Hematopoietic multipotent progenitor cell (in vitro differentiated cells): Measurements from ENCODE around the gene POLL. TPM values are rescaled to one million over a fixed set of nuclear protein-coding genes. Genes with fewer than 3 reads are reported as not detected.

Source experiments
- DNase-seq, 3 donors: peaks; one replicate each; pipeline ENCODE4 v3.0.0-alpha.2; 2011 to 2015; ENCODE audit warnings: low read depth in 2 of 3, low spot score in 2 of 3
- total RNA-seq: library from RNA; depleted of rRNA; stranded (reverse); fragments of >200 nt; gene quantifications from one replicate; pipeline ENCODE4 v1.2.3, GENCODE V29; 2012

Gene POLL
- total RNA-seq, 1 donor, result 31.0 TPM

- DNase-seq, result no peak
These were observed 25.8 kb downstream of the POLL start for GRCh38 chr10:101562231-101562630.

- DNase-seq, result no peak
These were observed 26.8 kb downstream of the POLL start for GRCh38 chr10:101561068-101561915.

GRCh38 chr10:101560298-101561067 lies 27.6 kb downstream of the POLL start:
- no peak for DNase-seq

- no peak for DNase-seq
These were observed 28.3 kb downstream of the POLL start for GRCh38 chr10:101559596-101560297.

- no peak for DNase-seq
These were observed 29.1 kb downstream of the POLL start for GRCh38 chr10:101558671-101559595.

GRCh38 chr10:101558204-101558603 lies 29.9 kb downstream of the POLL start:
- DNase-seq, result no peak

GRCh38 chr10:101557541-101557940 lies 30.5 kb downstream of the POLL start:
- no peak for DNase-seq

GRCh38 chr10:101552442-101552841 lies 35.6 kb downstream of the POLL start:
- DNase-seq, result no peak

- DNase-seq, result no peak
These were observed 37.1 kb downstream of the POLL start for GRCh38 chr10:101550965-101551364.

GRCh38 chr10:101545898-101546297 lies 42.2 kb downstream of the POLL start:
- DNase-seq, result no peak

GRCh38 chr10:101538446-101538845 lies 49.6 kb downstream of the POLL start:
- DNase-seq, result no peak

GRCh38 chr10:101536800-101537199 lies 51.3 kb downstream of the POLL start:
- peak; percentile 7 to 63 (median 21) for DNase-seq

- DNase-seq, result peak in 2 of 3 donors; percentile 49 to 76
These were observed 52.1 kb downstream of the POLL start for GRCh38 chr10:101535949-101536348.

- DNase-seq, result no peak
These were observed 58.1 kb downstream of the POLL start for GRCh38 chr10:101529725-101530553.

GRCh38 chr10:101529207-101529606 lies 58.9 kb downstream of the POLL start:
- DNase-seq, result no peak
